COLO668 (cell line): ENCODE results near the gene SSTR1.
"Not testable (repeated sequence)": the region's sequence is repeated elsewhere in the genome, so short reads cannot be mapped to it uniquely, and the experiment has no call there.

Experiments used
- DNase-seq: peaks from one replicate; lab custom pipeline; 2025; ENCODE audit not compliant: unreplicated experiment; lab: John Stamatoyannopoulos, UW

The SSTR1 gene, protein sequence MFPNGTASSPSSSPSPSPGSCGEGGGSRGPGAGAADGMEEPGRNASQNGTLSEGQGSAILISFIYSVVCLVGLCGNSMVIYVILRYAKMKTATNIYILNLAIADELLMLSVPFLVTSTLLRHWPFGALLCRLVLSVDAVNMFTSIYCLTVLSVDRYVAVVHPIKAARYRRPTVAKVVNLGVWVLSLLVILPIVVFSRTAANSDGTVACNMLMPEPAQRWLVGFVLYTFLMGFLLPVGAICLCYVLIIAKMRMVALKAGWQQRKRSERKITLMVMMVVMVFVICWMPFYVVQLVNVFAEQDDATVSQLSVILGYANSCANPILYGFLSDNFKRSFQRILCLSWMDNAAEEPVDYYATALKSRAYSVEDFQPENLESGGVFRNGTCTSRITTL

DNA sequence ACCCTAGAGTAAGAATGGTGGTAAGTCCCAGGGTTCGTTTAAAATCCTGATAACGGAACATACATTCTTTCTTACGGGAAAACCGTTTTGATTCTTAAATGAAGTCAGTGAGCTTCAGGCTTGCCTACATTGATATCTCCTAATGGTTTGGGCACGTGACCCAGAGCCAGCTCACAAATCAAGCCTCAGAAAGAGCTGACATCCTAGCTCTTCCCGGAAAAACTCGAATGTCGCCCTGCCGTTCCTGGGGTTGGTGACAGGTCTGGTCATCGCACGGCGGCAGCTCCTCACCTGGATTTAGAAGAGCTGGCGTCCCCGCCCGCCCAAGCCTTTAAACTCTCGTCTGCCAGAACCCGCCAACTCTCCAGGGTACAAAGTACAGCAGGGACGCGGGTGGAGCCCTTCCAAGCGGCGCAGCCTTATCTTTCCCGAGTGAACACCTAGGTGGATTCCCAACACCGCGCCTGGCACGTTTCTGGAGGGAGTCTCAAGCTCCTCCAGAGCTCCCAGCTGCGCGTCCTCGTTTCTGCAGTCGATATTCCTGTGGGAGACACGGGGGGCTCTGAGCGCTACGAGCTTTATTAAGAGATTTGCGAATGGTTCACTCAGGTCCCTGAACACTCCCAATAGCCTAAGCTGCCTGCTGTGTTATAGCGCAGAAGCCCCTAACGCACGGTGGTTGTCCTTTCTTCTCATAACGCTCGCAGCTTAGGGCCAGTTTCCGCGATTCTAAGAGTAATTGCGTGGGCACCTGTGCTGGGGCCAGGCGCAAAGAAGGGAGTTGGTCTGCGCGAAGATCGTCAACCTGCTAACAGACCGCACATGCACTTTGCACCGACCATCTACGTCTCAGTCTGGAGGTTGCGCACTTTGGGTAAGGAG lies at the start of gene SSTR1:
SSTR1 (plus strand) TSS at position 169 of the 882 bp plus-strand sequence. CDS start 1,486 bp downstream, outside the sequence.
- peak; percentile 82 for DNase-seq

DNA sequence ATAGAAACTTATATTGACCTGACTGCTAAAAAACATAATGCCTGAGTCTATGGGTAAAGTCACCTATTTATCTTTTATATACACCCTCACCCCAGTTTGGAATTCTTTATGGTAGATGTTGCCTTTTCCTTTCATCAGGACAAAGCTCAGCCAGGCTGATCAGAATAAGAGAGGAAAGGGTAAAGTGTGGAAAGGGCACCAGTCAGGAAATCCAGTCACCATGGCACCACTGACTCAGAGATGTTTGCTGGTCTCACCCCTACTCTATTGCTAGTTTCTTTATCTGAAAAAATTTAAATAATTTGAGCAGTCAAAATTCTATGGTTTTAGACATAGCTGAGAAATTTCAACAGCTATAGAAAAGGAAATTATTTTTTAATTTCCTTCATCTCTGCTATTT lies 49.2 kb upstream of the SSTR1 start:
- DNase-seq = no peak

DNA sequence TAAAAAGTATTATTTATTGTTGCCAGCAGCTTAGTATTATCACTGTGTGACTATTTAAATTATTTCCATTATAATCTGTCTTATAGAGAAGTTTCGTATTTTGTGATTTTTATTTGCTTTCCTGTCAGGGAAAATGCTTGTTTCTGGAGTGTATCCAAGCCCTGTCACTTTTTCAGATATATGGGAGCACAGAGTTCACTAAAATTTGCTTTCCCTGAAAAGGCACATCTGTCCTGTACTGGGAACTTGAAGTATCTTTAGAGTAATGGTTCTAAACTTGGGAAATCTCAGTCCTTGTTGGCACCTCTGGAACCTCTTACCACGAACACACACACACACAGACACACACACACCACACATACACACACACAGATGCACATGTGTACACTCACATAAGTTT lies 39.3 kb upstream of the SSTR1 start:
- no peak for DNase-seq

DNA sequence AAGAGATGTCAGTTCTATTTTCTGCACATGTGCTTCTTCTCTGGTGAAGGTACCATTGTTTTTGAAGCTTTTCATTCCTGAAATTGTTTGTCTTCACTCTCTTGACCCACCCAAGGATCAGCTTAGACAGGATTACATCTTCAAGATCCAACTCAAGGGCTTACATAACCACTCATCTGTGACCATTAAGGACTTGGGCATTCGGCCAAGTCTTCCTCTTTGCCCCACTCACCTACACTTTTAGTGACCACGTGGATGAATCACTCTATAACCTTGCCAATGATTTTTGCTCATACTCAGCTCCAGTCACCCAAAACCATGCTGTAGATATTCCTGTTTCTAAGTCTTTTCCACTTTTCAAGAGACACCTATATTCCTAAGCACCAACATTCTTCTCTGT lies 36.5 kb upstream of the SSTR1 start:
- no peak for DNase-seq

DNA sequence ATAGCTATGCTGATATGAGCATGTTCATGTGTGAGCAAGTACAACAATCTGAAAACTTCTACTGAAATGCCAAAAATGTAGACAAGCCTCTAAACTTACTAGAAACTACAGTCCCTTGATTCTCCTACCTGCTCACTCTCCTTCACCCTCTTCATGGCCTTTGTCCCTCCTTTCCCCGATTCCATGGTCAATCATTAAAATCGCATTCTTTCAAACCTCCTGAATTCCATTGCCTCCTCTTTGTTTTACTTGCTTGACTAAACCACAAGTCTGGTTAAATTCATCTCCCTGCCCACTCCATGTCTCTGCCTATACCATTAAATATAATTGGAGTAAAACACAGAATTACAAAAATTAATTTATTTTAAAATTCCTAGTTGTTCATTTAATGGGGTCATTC lies 33.0 kb upstream of the SSTR1 start:
- DNase-seq = no peak

DNA sequence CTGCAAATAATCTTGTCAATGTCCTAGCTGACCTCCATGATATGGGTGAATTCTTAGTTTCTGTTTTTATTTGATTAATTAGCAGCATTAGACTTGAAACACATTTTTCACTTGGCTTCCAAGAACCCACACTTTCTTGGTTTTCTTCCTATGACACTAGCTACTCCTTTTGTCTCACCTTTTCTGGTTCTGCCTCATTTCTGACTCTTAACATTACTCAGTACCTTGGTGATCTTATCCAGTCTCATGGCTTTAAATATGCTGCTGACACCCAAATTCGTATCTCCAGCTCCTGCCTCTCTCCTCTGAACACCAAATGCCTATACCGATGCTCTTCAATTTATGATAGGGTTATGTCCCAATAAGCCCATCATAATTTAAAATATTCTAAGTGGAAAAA lies 32.0 kb upstream of the SSTR1 start:
- no peak for DNase-seq

DNA sequence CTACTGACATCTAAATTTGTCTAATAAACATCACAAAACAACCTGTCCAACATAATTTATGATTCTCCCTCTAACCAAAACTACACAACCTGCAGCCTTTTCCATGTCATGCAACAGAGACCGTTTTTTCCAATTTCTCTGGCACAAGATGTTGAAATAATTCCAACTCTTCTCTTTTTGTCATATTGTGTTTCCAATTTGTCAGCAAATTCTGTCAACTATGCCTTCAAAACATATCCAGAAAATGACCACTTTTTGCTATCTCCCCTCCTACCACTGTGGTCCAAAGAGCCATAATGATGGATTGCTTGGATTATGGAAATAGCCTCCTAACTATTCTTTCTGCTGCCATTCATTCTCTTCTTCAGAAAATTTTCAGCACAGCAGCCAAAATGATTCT lies 31.3 kb upstream of the SSTR1 start:
- no peak for DNase-seq

DNA sequence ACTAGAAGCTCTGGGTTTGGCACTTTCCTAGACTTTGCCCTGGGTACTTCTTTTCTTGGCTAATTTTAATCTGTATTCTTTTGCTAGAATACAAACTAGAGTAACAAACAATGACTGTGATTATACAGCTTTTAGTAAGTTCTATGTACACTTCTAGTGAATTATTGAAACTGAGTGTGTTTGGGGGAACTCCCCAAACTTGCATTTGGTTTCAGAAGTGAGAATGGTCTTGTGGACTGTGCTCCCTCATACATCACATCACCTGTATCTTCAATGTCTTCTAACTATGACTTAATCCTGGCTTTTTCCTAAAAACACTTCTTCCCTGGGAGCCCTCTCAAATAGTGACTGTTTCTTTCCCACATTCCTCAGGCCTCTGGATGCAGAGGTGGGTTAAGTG lies 23.6 kb upstream of the SSTR1 start:
- DNase-seq = no peak

DNA sequence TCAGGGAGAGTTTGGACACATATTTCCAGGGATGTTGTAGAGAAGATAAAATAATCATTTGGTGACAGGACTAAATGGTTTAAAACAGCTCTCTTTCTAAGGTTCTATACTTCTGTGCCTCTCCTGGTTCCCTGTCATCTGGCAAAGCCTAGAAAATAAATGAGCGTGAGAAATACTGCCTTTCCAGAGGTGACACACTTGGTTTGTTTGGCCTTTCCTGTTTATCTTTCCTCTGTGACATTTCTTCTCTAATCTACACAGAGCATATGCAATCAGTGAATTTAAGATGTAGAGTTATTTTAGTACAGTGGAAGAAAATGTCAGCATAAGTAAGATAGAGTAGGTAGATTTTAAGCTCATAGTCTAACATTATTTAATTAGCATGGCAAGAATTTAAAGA lies 22.0 kb upstream of the SSTR1 start:
- no peak for DNase-seq

DNA sequence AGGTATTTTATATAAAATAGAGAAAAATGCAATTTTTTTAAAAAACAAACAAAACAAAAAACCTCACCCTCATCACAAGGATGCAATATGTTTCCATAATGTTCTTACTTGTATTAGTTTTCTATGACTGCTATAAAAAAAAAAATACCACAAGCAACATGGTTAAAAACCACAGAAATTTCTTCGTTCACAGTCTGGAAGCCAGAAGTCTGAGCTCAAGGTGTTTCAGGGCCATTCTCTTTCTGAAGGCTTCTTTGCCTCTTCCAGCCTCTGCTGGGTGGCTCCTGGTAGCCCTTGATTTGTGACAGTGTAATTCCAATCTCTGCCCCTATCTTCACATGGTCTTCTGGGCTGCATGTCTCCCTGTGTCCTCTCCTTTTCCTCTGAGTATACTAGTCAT lies 21.5 kb upstream of the SSTR1 start:
- no peak for DNase-seq

DNA sequence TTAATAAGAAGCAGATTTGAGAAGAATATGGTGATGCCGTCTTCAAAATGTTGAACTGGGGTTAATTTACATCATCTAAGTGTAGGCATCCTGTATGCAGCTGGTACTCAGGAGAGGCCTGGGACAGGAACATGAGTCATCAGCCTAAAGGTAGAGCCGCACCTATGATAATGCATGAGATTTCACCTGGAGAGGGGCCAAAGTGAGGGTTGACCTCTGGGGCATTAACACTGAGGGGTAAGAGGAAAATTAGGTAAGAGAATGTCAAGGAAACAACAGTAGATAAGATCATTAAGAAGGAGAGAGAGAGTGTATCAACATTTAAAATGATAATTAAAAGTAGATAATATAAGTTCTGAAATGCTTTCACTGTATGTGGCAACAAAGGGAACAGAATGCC lies 20.2 kb upstream of the SSTR1 start:
- DNase-seq = no peak

DNA sequence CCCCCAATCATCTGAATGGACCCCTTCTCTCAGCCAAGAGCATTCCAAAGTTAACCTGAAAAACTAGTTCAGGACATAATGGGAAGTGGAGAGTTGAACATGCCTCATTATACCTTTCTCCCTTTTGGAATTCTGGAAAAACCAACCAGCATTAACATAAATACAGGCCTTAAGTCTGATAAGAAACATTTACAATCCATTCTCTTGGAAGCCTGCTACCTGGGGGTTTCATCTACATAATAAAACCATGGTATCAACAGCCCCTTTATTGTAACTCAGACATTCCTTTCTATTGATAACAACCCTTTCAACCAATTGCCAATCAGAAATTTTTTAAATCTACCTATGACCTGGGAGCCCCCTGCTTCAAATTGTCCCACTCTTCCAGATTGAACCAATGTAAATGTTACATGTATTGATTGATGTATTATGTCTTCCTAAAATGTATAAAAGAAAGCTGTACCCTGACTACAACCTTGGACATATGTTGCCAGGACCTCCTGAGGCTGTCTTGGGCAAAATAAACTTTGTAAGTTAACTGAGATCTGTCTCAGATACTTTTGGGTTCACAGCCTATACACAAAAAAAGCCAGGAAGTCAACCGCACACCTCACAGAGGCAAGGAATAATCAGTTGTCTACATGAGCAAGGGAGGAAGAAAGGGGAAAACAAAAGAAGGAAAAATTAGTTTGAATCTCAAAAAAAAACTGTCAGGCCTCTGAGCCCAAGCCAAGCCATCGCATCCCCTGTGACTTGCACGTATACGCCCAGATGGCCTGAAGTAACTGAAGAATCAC lies 17.6 kb upstream of the SSTR1 start:
- no peak for DNase-seq

DNA sequence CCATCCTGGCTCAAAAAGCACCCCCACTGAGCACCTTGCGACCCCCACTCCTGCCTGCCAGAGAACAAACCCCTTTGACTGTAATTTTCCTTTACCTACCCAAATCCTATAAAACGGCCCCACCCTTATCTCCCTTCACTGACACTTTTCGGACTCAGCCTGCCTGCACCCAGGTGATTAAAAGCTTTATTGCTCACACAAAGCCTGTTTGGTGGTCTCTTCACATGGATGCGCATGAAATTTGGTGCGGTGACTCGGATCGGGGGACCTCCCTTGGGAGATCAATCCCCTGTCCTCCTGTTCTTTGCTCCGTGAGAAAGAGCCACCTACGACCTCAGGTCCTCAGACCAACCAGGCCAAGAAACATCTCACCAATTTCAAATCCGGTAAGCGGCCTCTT lies 16.9 kb upstream of the SSTR1 start:
- not testable (repeated sequence) for DNase-seq

DNA sequence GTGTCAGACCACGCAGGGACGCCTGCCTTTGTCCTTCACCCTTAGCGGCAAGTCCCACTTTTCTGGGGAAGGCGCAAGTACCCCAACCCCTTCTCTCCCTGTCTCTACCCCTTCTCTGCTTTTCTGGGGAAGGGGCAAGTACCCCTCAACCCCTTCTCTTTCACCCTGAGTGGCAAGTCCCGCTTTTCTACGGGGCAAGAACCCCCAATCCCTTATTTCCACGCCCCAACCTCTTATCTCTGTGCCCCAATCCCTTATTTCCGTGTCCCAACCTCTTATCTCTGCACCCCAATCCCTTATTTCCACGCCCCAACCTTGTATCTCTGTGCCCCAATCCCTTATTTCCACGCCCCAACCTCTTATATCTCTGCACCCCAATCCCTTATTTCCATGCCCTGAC lies 16.2 kb upstream of the SSTR1 start:
- not testable (repeated sequence) for DNase-seq

DNA sequence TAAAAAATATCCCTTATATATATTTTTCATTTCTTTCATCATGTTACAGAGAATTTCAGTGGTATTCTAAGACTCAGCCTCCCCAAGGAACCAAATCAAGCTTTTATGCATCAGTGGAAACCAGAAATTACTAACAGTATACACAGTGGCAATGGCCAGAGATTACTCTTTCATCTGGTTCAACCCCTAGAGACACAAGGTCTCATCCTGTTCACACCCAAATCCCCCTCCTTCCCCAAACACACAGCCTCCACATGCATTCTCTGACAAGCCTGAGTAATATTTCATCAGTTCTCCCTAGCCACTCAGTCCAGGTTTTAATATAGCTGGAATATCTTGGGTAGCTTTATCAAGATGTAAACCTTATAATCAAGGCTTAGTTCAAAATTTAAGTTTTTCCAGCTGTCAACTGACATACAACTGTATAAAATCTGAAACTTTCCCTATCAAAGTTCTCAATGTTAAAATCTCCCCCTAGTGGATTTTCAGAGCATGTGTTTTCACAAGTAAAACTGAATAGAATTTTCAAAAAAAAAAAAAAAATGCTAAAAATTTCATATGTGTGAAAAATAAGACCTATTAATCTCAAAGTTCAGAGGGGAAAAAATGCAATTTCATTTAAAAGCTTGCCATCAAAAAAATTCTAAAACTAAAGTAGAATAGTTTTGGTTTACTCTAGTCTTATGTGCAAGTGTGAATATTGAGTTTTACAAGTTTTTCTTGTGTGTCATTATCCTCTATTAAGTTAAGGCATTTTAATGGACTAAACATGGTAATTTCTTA lies 10.5 kb upstream of the SSTR1 start:
- no peak for DNase-seq

DNA sequence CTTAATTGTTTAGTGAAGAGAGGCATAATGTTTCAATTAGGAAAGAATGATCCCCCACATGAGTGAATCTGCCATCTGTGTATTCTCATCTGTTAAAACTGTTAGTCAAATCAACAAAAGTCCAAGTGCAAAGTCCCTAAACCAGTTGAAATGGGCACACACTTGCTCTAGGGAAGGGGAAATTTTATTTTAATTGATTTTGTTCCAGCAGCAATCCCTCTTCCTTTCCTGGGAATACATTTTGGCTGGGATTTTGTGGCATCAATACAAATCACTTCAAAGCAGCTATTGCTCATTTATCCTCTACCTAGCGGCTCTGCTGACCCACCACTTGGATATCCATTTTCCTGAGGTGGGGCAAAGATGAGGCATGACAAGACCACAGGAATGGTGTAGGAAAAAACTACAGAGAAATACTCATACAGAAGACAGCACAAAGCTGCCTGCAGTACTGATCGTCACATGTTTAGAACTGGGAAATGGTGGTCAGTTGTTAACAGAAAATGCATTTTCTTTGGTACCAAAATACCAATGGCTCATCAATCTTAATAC lies 9.8 kb upstream of the SSTR1 start:
- DNase-seq = no peak

DNA sequence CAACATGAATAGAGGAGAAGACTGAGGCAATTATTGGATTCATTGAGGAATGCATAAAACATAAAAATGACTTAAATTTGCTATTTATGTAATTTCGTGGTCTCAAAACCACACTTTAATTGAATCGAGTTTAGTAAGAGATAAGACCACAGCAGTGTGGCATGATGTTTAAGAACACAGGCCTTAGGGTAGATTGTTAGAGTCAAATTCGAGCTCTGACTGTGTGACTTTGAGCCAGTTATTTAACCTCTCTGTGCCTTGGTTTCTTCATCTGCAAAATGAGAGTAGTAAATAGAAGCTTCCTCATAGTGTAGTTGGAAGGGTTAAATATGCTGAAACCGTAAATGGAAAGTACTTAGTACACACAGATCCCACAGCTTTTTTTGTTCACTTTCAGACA lies 9.3 kb upstream of the SSTR1 start:
- no peak for DNase-seq

DNA sequence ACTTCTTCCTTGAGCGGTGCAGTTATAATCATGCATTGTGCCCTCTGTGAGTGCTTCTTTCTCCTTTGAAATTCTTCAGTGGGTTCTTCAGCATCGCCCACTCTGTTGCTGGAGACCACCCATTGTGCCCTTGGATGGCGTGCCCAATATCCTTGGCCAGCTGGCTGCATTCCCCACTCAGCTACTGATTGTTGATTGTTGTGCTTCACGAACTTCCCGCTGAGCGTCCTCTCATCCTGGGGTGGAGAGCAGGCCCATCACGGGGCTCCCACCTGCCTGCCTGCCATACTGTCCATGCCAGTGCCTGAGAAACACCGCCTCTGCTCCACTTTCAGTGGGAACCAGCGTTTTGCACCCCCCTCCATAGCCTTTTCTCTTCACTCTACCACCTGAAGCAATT lies 8.6 kb upstream of the SSTR1 start:
- no peak for DNase-seq

DNA sequence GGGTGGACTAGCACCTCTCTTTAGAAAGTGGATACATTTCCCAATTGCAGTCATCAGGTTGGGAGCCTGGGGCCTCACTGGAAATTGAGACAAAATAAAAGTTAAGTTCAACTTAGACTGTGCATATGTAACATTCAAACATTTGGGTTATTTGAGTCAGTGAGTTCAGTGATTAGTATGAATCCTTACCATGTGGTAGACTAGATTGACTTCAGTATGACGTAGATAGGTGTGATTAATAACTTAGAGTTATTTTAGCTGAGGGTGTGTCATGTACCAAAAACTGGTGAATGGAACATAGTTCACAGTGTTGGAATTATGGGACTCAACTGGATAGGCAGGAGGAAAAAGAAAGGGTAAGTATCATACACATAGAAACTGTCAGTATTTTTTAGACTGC lies 8.0 kb upstream of the SSTR1 start:
- no peak for DNase-seq

DNA sequence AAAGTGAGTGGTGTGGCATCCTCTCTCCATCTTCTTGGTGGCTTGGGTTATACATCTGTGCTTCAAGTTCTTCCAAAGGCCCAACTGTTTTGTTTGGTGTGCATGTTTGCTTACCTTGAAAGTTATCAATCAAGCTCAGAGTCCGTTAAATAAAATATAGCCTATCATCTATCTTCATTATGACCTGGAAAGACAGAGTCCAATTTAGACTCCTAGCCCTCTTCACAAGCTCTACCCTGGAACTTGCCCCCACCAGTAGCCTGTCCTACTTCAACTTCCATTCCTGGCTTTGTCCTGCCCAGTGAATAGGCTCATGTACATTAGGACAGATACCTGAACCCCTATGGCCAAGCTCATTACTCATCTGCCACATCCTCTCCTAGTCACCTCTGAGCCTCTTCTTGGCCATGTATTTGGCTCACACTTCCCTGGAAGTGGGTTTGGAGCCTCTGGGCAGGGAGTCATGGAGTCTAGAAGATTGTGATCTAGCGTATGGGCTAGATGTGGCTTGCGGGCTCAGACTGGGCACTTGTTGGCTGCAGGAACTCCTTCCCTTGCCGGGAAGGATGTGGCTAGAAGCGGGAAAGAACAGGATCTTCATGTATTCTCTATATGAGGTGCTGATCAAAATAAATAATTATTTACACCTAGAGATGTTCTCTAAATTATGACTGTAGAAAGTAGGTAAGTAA lies 6.4 kb upstream of the SSTR1 start:
- no peak for DNase-seq
